ENCODE results near the gene UBAP2.
"Not testable (repeated sequence)": the region's sequence is repeated elsewhere in the genome, so short reads cannot be mapped to it uniquely, and the experiment has no call there.

Gene UBAP2

GRCh38 chr9:34046784-34047379, 1.8 kb downstream of the UBAP2 start:
- DNase-seq = no peak

- no peak for DNase-seq
These were observed 2.8 kb downstream of the UBAP2 start for GRCh38 chr9:34045903-34046302.

GRCh38 chr9:34042074-34042473, 6.6 kb downstream of the UBAP2 start:
- DNase-seq = not testable (repeated sequence)

GRCh38 chr9:34038851-34039250, 9.8 kb downstream of the UBAP2 start:
- not testable (repeated sequence) for DNase-seq

DNA sequence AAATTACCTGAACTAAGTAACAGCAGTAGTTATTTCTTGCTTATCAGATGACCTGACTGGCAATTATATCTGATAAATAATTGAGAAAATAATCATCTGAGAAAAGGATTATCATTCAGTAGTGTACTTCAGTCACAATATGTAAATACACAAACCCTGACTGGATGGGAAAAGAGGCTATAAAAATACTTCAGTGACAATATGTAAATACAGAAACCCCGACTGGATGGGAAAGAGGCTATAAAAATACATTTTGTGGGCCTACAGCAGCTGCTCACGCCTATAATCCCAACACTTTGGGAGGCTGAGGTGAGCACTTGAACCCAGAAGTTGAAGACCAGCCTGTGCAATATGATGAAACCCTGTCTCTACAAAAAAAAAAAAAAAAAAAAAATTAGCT, 11.1 kb downstream of the UBAP2 start:
- DNase-seq = no peak

DNA sequence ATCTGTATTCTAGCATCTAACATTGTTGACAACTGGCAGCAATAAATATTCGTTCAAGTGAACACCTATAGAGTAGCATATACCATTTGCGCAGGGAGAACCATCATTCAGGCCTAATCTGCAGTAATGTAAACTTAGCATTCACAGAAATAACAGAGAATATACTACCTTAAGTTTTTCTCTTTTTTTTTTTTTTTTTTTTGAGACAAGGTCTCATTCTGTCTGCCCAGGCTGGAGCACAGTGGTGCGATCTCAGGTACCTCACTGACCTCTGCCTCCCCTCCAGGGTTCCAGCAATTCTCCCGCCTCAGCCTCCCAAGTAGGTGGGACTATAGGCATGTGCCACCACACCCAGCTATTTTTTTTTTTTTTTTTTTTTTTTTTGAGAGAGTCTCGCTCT, 12.1 kb downstream of the UBAP2 start:
- no peak for DNase-seq

- no peak for DNase-seq
These were observed 13.0 kb downstream of the UBAP2 start for GRCh38 chr9:34035656-34036055.

- DNase-seq = no peak
These were observed 14.0 kb downstream of the UBAP2 start for GRCh38 chr9:34034698-34035065.

DNA sequence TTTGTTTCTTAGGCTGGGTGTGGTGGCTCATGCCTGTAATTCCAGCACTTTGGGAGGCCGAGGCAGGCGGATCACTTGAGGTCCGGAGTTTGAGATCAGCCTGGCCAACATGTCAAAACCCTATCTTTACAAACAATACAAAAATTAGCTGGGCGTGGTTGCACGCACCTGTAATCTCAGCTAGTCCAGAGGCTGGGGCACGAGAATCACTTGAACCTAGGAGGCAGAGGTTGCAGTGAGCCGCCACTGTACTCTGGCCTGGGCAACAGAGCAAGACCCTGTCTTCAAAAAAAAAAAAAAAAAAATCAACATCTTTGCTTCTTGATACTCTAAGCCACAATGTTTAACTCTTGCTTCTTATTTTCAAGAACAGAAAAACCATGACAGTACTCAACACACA, 16.1 kb downstream of the UBAP2 start:
- DNase-seq = no peak

GRCh38 chr9:34027845-34028574, 20.7 kb downstream of the UBAP2 start:
- no peak for DNase-seq

DNA sequence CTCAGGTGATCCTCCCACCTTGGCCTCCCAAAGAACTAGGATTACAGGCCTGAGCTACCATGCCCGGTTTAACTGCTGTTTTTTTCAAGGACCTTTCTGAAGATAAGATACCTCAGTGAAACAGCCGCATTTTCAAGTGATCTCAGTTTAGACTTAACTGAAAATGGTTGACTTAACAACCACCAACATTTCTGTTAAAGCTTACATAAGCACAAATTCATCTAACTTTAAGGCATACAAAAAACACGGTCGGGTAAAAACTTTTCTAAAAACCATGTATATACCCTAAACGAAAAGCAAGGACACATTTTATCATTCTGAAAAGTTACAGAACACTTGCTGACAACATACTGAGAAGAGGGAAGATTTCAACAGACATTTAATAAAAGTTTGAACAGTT, 22.9 kb downstream of the UBAP2 start:
- no peak for DNase-seq

DNA sequence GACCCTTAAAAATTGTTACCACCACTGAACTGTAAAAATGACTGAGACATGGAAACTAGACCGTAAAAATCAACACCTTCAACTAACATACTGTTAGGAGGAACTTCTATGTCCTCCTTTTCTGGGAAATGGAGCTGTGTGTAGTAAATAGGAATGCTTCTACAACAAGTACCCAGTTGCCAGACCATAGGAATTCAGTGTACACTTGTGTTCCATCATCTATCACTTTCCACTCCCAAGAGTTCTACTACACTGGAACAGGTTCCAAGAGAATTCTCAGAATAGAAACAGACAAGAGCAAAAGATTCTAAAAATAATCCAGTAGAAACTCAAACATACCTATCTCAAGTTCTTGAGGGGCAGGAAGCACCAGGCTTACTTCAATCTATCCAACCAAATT, 23.6 kb downstream of the UBAP2 start:
- no peak for DNase-seq

GRCh38 chr9:34024476-34024875, 24.2 kb downstream of the UBAP2 start:
- DNase-seq = not testable (repeated sequence)

- no peak for DNase-seq
These were observed 32.5 kb downstream of the UBAP2 start for GRCh38 chr9:34016149-34016548.

- peak; percentile 3 for DNase-seq
These were observed 37.7 kb downstream of the UBAP2 start for GRCh38 chr9:34010979-34011378.

GRCh38 chr9:34001951-34002350, 46.7 kb downstream of the UBAP2 start:
- DNase-seq = no peak

- DNase-seq = no peak
These were observed 47.4 kb downstream of the UBAP2 start for GRCh38 chr9:34001298-34001697.

GRCh38 chr9:33995449-33995848, 53.2 kb downstream of the UBAP2 start:
- DNase-seq = no peak

- no peak for DNase-seq
These were observed 55.6 kb downstream of the UBAP2 start for GRCh38 chr9:33993104-33993503.

DNA sequence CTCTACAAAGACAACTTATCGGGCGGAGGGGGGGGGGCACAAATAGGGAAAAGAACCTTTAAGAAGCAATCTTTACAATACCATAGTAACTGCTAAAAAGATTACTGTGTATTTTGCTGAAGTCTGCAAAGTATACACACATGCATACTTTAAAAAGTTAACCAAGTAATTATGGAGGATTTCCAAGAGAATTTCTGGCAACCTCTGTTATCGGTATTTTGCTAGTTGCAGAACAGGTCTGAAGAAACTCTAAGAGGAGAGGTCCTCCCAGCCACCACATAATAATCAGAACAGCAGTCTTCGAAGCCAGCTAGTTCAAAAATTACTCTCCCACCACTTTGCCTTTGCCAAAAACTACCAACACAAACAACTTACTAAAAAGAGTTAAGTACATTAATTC, 56.1 kb downstream of the UBAP2 start:
- no peak for DNase-seq

- no peak for DNase-seq
These were observed 60.3 kb downstream of the UBAP2 start for GRCh38 chr9:33988219-33988890.

GRCh38 chr9:33976414-33976813, 72.3 kb downstream of the UBAP2 start:
- DNase-seq = no peak

DNA sequence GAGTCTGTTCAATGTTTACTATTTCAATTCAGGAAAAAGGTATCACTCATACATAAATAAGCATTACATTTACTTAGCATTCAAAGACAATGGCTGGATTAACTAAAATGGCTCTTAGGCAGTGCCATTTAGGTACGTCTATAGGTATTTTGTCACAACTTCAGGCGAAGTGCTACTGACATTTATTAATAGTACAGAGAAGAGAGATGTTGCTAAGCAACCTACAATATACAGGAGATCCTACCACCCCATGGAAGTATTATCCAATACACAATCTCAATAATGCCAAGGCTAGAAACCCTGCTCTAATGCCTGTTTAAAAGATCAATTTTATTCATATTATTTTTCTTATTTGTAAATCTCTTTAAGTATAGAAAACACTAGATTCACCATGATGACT, 76.0 kb downstream of the UBAP2 start:
- no peak for DNase-seq

GRCh38 chr9:33964086-33964768, 84.5 kb downstream of the UBAP2 start:
- DNase-seq = no peak

All from fibroblast of skin of right quadriceps (primary cell).